ENCODE measurements around the gene PRSS27. TPM values are rescaled to one million over a fixed set of nuclear protein-coding genes. Genes with fewer than 3 reads are reported as not detected.
"Not testable (repeated sequence)": the region's sequence is repeated elsewhere in the genome, so short reads cannot be mapped to it uniquely, and the experiment has no call there.

PRSS27 gene
- total RNA-seq, 6 experiments from 2014 or later: 0.17 to 0.43 (median 0.31) TPM

- no peak for DNase-seq
- Mint-ChIP-seq H3K36me3 (ENCODE audit: low read depth) (no peaks in the 10 kb centered on the region), H3K27me3 (ENCODE audit: insufficient read depth) (peaks cover 13% of the 10 kb centered on the region), H3K27ac (no peak overlapping the region), H3K9me3 (no peaks in the 10 kb centered on the region), H3K4me3 (no peak overlapping the region), H3K4me1 (ENCODE audit: low read depth) (no peaks in the 10 kb centered on the region)
- TF ChIP-seq CTCF (IDR thresholded peaks at IDR 0.05): no peak
Observed at GRCh38 chr16:2734844-2735515, 15.0 kb upstream of the PRSS27 start.

- TF ChIP-seq CTCF (IDR thresholded peaks at IDR 0.05): no peak
- H3K27ac Mint-ChIP-seq: no peak overlapping the region
- H3K36me3 Mint-ChIP-seq (ENCODE audit: low read depth): no peaks in the 10 kb centered on the region
- no peaks in the 10 kb centered on the region for H3K9me3 Mint-ChIP-seq
- H3K27me3 Mint-ChIP-seq (ENCODE audit: insufficient read depth): peaks cover 22% of the 10 kb centered on the region
- H3K4me1 Mint-ChIP-seq (ENCODE audit: low read depth): peaks cover 4% of the 10 kb centered on the region
- H3K4me3 Mint-ChIP-seq: no peak overlapping the region
- no peak for DNase-seq
Observed at GRCh38 chr16:2728034-2728433, 8.0 kb upstream of the PRSS27 start.

DNA sequence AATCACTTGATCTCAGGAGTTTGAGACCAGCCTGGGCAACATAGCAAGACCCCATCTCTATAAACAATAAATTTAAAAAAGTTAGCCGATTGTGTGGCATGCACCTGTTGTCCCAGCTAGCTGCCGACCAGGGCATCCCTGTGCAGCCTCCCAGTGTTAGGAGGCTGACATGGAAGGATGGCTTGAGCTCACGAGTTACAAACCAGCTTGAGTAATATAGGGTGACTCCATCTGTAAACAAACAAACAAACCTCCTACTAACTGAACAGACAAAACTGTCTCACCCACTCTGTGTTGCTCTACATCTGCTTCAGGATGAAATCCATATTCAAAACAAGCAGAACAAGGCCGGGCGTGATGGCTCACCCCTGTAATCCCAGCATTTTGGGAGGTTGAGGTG, 6.9 kb upstream of the PRSS27 start:
- DNase-seq: no peak
- Mint-ChIP-seq H3K27ac (no peak overlapping the region), H3K9me3 (no peaks in the 10 kb centered on the region), H3K4me1 (ENCODE audit: low read depth) (peaks cover 7% of the 10 kb centered on the region), H3K4me3 (no peak overlapping the region), H3K36me3 (ENCODE audit: low read depth) (no peaks in the 10 kb centered on the region), H3K27me3 (ENCODE audit: insufficient read depth) (peaks cover 17% of the 10 kb centered on the region)
- no peak for TF ChIP-seq CTCF (IDR thresholded peaks at IDR 0.05)

GRCh38 chr16:2724816-2725348, 4.9 kb upstream of the PRSS27 start:
- Mint-ChIP-seq H3K9me3 (no peaks in the 10 kb centered on the region), H3K4me1 (ENCODE audit: low read depth) (peaks cover 7% of the 10 kb centered on the region), H3K27ac (no peak overlapping the region), H3K36me3 (ENCODE audit: low read depth) (no peaks in the 10 kb centered on the region), H3K27me3 (ENCODE audit: insufficient read depth) (peaks cover 15% of the 10 kb centered on the region), H3K4me3 (no peak overlapping the region)
- no peak for DNase-seq
- TF ChIP-seq CTCF (IDR thresholded peaks at IDR 0.05): no peak

DNA sequence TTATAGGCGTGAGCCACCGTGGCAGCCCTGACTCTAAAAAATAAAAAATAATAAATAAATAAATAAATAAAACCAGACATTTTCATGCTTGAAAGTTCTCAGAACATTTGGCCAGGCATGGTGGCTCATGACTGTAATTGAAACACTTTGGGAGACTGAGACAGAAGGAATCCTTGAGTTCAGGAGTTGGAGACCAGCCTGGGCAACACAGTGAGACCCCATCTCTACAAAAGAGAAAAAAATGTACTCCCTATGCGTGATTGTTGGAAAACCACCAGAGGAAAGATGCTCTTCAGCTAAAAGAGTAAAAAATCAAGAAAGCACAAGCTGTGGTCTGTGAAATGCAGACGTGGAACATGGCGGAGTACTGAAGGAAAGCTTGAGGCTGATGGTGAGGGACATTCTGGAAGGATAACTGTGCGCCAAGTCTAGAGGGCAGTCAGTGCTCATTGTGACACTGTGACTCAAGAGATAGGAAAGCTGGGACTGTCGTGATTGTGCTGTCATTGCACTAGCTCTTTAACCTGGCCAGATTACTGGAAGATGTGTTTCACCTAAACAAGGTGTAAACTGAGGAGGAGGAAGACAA, 4.2 kb upstream of the PRSS27 start:
- Mint-ChIP-seq H3K4me3 (no peak overlapping the region), H3K27ac (no peak overlapping the region), H3K9me3 (no peaks in the 10 kb centered on the region), H3K36me3 (ENCODE audit: low read depth) (no peaks in the 10 kb centered on the region), H3K4me1 (ENCODE audit: low read depth) (peaks cover 7% of the 10 kb centered on the region), H3K27me3 (ENCODE audit: insufficient read depth) (peaks cover 15% of the 10 kb centered on the region)
- no peak for DNase-seq
- TF ChIP-seq CTCF (IDR thresholded peaks at IDR 0.05): no peak

GRCh38 chr16:2721634-2722173, 1.7 kb upstream of the PRSS27 start:
- Mint-ChIP-seq H3K27me3 (ENCODE audit: insufficient read depth) (peaks cover 17% of the 10 kb centered on the region), H3K4me3 (peak overlapping the region; percentile 37; the same call in 1 of the 2 replicates)
- H3K9me3 Mint-ChIP-seq; H3K4me1 Mint-ChIP-seq (ENCODE audit: low read depth); H3K27ac Mint-ChIP-seq; DNase-seq; H3K36me3 Mint-ChIP-seq (ENCODE audit: low read depth): not testable (repeated sequence)
